ENCODE data around the gene SNX27.

DNA sequence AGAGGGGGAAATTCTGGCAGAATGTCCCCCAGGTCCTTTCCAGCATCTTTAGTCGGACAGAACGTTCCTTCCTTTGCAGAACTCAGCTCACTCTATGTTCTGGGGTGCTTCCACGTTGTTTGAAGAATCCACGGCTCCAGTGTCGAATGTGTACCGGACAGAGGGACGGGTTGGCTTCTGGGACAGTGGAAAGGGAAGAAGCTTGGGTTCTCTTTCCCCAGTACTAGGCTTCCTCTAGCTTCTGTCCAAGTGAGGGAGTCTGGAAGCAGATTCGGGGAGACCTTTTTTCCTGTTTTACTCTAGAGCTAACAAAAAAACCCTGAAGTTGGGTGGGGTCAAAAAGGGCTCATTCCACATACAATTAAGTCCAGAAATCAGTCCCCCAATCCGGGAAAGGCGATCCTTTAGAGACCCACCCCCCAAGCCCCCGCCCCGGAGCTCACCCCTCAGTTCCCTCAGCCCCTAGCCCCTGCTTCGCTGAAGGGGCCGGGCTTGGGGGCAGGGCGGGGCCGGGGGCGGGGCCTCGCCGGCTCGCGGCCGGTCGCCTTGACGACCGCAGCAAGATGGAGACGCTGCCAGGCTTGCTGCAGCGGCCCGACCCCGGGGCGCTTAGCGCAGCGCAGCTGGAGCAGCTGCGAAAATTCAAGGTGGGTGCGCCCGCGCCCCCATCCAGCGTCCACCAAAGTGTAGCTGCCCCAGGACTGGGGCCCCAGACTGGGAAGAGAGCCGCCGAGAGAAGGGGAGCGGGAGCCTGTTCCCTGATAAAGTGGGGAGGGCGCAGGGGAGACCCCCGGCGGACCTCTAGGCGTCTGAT lies 109.3 kb downstream of the SNX27 start, which contains the start of gene RIIAD1:
- TF ChIP-seq, protein P1, sequence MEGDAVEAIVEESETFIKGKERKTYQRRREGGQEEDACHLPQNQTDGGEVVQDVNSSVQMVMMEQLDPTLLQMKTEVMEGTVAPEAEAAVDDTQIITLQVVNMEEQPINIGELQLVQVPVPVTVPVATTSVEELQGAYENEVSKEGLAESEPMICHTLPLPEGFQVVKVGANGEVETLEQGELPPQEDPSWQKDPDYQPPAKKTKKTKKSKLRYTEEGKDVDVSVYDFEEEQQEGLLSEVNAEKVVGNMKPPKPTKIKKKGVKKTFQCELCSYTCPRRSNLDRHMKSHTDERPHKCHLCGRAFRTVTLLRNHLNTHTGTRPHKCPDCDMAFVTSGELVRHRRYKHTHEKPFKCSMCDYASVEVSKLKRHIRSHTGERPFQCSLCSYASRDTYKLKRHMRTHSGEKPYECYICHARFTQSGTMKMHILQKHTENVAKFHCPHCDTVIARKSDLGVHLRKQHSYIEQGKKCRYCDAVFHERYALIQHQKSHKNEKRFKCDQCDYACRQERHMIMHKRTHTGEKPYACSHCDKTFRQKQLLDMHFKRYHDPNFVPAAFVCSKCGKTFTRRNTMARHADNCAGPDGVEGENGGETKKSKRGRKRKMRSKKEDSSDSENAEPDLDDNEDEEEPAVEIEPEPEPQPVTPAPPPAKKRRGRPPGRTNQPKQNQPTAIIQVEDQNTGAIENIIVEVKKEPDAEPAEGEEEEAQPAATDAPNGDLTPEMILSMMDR (optimal IDR thresholded peaks at IDR 0.05 in 1 of 3, IDR thresholded peaks at IDR 0.05 in 1 of 3, conservative IDR thresholded peaks at IDR 0.05 in 1 of 3; ENCODE audit: extremely low read depth in 1 of 3, insufficient read depth in 2 of 3, low read length in 3 of 3), result no peak
- no peak for TF ChIP-seq EZH2 (IDR thresholded peaks at IDR 0.05; ENCODE audit: low read length)

Measured in keratinocyte (primary cell).